Smooth muscle cell of the brain vasculature (primary cell): Measurements from ENCODE around the gene FIGNL2.
A peak's percentile ranks its signal among the peaks of the same experiment; 100 is the strongest.
"Not testable (repeated sequence)": the region's sequence is repeated elsewhere in the genome, so short reads cannot be mapped to it uniquely, and the experiment has no call there.

Source experiments
- DNase-seq: peaks from one replicate; pipeline ENCODE4 v3.0.0-alpha.2; 2012; ENCODE audit warnings: low read depth, low spot score

Gene FIGNL2

GRCh38 chr12:51848326-51848727 lies at the start of gene FIGNL2:
FIGNL2 (minus strand) TSS chr12:51848718; CDS start chr12:51822413, 26,305 bp downstream.
- DNase-seq = no peak

DNA sequence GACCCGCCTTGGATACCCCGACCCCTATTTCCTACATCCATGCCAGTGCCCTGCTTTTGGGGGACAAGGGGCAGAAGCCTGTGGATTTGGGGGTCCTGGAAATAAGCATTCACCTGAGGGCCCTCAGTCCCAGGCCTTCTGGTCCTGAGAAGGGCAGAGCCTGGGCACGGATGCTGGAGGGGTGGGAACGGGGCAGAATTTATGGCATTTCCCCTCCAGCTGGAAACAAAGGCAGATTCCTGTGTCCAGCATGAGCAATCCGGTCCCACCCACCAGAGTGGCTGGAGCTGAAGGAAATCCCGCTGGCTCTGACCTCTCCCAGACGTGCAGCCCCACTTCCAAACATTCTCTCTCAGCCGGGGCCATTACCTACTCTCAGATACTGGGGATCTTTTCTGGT lies 48.7 kb upstream of the FIGNL2 start:
- no peak for DNase-seq

DNA sequence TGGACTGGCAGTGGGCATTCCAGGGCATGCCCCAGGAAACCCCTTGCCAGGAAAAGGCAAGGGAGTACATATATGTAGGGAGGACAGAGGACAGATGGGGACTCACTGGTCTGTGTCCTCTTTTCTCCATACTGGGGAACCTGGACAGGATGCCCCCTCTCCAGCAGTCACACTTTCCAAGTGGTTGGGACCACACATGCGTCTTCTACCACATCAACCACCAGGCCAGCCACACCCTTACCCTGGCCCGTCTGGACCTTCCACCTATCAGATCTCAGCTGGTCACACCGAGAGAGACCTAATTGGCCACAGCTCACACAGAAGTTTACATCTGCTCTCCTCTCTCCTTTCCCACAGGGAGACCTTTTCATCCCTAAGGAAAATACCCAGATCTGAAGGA lies 47.7 kb upstream of the FIGNL2 start:
- DNase-seq = no peak

DNA sequence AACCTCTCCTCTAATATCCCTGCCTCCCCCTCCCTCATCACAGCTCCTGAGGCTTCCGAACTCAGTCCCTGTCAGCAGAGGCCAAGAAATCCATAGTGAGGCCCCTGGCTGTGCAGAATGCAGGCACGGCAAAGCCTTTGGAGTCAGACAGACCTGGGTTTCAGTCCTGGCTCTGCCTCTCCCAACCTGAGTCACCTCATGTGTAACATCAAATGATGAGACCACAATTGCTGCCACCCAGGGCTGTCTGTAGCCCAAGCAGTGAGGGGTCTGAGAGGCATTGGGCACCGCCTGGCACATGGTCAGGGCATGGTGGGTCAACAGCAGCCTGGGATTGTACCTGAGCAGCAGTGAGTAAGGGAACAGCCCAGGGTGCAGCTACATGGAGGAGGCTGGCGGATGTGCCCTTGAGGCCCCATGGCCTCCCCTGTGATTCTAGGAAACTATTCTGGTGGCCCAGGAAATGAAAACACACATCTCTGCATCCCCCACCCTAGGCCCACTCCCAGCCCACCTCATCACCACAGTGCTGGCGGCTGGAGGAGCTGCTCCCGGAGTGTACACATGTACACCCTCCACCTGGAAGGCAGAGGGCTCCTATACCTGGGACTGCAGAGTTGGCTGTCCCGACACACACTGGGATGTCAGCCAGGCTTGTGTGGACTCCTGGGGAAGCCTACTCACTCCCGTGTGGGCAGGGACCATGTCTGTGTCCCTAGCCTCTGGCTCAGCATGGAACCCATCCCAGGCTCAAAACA lies 47.0 kb upstream of the FIGNL2 start:
- no peak for DNase-seq

DNA sequence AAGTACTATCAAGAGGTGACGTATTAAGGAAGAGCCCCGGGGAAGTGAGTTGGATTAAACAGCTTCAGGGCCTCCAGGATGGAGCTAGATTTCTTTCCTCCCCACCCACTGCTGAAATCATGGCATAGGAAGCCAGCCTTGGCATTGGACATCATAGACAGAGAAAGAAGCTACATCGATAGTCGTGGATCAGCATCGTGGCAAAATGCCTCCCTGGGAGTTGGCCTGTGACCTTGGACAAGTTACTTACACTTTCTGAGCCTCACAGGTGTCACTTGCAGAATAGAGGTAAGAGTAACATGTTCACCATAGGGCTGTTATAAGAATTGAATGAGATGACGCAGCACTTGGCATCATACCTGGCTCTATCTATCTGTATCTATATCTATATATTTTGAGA lies 45.3 kb upstream of the FIGNL2 start:
- DNase-seq = no peak

DNA sequence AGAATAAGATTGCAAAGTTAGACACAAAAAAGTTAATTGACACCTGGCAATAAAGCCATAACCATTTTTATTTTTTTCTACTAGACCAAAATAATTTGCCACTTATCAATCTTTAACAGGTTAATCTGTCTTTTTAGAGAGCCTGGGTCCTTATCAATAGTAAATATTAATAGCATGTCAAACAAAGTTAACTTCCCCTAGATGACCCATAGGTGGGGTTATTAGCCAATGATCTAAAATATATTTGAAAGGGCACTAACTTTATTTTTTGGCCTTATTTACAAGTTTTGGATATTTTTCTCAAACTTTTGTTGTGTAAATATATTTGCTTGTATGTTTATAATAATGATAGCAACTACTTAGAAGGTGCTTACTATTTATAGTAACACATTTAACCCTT lies 43.3 kb upstream of the FIGNL2 start:
- DNase-seq = no peak

- no peak for DNase-seq
Measured at GRCh38 chr12:51890511-51891171, 42.1 kb upstream of the FIGNL2 start.

DNA sequence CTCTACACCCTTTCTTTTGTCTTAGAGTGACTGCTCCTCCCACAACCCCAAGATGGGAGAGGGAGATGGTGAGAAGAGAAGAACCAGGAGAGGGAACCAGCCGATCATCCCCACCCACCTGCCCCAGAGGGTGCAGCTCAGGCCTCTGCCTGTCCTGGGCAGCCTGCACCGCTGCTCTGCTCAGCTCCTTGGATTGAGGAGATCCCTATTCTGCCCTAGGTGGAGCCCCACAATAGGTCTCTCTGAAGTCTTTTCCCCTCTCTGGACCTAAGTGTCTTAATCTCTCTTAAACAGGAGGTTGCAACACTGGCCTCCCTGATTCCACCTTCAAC lies 41.6 kb upstream of the FIGNL2 start:
- DNase-seq = no peak

DNA sequence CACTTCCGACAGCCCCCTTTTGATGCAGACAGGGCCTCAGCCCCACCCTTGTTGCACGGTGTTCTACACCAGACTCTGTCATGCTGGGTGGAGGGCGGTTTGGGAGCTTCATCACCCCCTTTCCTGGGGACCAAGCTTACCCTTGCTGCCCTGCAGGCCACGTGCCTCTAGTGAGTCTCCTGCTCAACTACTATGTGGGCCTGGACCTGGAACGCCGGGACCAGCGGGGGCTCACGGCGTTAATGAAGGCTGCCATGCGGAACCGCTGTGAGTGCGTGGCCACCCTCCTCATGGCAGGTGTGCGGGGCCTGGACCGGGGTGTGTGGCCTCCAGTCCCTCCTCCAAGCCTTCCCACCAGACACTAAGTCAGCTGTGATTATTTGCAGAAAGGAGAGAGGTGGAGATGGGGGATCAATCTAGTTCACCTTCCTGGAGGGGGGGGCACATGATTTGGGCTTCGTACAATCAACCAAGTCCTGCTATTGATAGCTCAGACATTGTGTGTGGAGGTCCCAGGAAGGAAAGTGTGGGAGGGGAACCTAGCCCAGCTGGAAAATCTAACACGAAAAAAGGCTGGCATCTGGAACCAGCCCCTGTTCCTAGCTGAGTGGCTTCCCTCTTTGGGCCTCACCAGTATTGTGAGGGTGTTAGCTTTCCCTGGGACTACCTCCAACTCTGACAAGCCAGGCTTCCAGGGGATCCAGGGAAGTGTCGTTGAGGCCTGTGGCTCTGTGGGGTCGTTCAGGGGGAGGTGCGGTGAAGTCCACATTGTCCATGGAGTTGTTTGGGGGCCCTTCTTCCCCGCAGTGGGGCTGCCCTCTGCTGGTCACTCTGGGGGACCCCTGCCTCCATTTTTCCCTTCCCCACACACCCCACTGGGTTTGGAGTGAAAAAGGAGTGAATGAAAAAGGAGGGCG lies 41.0 kb upstream of the FIGNL2 start:
- DNase-seq = no peak

GRCh38 chr12:51888316-51889215 lies 40.0 kb upstream of the FIGNL2 start:
- no peak for DNase-seq

DNA sequence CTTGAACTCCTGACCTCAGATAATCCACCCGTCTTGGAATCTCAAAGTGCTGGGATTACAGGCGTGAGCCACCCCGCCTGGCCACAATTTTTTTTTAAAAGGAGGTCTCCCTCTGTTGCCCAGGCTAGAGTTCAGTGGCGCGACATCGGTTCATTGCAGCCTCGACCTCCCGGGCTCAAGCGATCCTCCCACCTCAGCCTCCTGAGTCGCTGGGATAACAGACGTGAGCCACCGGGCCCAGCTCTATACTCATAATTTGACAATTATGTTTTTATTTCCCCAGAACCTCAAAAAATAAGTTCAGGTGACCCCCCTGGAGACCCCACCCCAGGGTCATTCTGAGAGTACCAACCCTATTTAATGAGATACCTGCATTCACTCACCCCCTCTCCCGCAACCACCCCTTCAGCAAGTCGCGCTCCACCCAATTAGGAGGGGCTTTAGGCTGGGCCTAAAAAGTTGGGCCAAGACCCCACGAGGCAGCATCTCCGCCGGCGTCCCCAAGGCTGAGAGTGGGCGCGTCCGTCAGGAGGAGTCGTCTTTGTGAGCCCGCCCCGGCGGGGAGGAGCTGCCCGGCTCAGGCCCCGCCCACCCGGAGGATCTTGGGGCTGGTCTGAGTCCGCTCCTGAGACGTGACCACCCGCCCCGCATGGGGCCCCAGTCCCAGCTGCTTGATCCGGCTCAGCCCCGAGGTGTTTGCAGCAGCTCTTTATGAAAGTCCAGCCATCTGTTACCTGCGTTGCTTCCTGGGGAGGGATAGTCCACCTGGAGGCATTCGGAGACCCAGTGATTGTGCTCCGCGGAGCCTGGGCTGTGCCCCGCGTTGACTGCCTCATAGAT lies 39.2 kb upstream of the FIGNL2 start, which contains the start of gene ANKRD33:
TSS of gene ANKRD33 (plus strand) at position 628 of the 840 bp plus-strand sequence. CDS start at position 712, 84 bp downstream.
- no peak for DNase-seq

DNA sequence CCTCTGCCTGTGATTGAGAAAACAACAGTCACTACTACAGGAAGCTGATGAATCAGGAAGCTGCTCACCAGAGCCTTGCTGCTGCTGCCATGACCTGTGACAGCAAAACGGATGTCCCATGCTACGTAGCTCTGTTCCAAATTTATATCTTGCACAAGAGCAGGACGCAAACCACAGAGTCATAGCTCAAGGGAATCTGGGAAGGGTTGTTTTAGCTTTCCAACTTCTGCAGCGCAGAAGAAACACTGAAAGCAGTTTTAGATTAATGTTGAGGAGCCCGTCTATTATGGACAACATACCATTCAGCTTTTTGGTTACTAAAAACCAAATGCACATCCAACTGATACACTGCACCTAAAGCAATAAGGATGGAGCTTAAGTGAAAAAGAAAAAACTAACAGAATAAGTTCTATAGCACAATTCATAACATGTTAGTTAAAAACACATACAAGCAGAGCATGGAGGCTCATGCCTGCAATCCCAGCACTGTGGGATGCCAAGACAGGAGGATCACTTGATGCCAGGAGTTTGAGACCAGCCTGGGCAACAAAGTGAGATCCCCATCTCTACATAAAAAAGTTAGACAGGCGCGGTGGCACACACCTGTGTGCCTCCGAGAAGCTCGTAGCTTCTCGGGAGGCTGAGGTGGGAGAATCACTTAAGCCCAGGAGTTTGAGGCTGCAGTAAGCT lies 37.6 kb upstream of the FIGNL2 start:
- peak; percentile 79 for DNase-seq

- not testable (repeated sequence) for DNase-seq
Measured at GRCh38 chr12:51885294-51886020, 36.9 kb upstream of the FIGNL2 start.

DNA sequence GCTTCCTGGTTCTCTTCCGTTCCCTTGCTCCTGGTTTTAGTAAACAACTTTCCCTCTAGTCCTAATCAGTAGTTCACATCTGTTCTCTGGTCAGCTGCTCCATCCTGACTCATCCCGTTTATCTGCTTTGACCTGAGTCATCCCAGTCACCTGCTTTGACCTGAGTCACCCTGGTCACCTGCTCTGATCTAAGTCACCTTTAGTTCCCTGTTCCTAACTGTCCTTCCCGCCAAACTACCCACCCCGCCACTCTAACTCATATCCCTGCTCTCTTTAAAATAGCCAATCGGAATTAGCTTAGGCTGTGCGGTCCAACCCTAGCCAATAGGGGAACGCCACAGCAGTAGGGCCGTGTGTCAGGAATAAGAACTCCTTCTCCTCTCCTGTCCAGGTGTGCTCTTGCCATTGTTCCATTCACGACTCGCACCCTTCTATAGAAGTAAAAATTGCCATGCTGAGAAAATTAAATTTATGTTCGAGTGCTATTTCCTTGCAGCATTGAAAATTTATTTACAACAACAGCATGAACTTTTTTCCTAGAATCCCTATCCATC lies 36.2 kb upstream of the FIGNL2 start:
- DNase-seq = no peak

GRCh38 chr12:51883998-51884675 lies 35.6 kb upstream of the FIGNL2 start:
- no peak for DNase-seq

- DNase-seq = no peak
Measured at GRCh38 chr12:51883295-51883694, 34.8 kb upstream of the FIGNL2 start.

GRCh38 chr12:51879102-51879501 lies 30.6 kb upstream of the FIGNL2 start:
- no peak for DNase-seq

DNA sequence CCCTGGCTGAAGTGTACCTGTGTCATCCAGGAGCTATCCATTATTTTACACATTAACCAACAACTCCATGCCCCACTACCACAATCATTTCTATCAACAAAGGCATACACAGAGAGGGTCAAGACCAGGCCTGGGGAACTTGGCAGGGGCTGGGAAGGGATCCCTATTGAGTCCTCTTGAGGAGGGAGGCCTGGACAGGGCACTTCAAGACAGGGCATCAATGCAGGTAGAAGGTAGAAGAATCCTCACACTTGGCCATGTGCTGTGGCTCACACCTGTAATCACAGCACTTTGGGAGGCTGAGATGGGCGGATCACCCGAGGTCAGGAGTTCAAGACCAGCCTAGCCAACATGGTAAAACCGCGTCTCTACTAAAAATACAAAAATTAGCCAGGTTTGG lies 26.0 kb upstream of the FIGNL2 start:
- no peak for DNase-seq
